H1 (cell line): ENCODE measurements around the gene HNF1B. TPM values are rescaled to one million over a fixed set of nuclear protein-coding genes. Genes with fewer than 3 reads are reported as not detected.

Experiments
- EGR1 ChIP-seq: IDR thresholded peaks from 2 replicates; pipeline ENCODE4 v1.6.1; 2011; ENCODE audit warnings: low read depth, low read length, borderline replicate concordance
- EZH2 ChIP-seq: fragments of 200-600 bp; sonication (generic); IDR thresholded peaks from 2 replicates; pipeline ENCODE4 v1.7.1; 2012; ENCODE audit warnings: low read depth, mild to moderate bottlenecking, moderate library complexity, low read length, inconsistent platforms; ENCODE audit not compliant: severe bottlenecking
- FOSL1 ChIP-seq: IDR thresholded peaks from 2 replicates; pipeline ENCODE4 v1.6.1; 2011; ENCODE audit warnings: mild to moderate bottlenecking, low read depth, low read length, moderate library complexity; ENCODE audit not compliant: insufficient read depth
- MAFK ChIP-seq: IDR thresholded peaks from 2 replicates; pipeline ENCODE4 v1.6.1; 2012; ENCODE audit warnings: low read depth, mild to moderate bottlenecking, improper control_type of control experiment, low read length
- RAD21 ChIP-seq, 2 experiments: IDR thresholded peaks in 1 of 2; conservative IDR thresholded peaks in 1 of 2; 2 replicates each; pipeline ENCODE4 v1.6.1; 2011; ENCODE audit warnings: low read depth in 2 of 2, low read length in 2 of 2, improper control_type of control experiment in 1 of 2, inconsistent platforms in 1 of 2, mild to moderate bottlenecking in 1 of 2, moderate library complexity in 1 of 2
- RBBP5 ChIP-seq: IDR thresholded peaks from 2 replicates; pipeline ENCODE4 v1.7.1; 2012; ENCODE audit warnings: low read depth, mild to moderate bottlenecking, inconsistent platforms, low read length, moderate library complexity, borderline replicate concordance
- RXRA ChIP-seq: IDR thresholded peaks from 2 replicates; pipeline ENCODE4 v1.6.1; 2011; ENCODE audit warnings: low read depth, mild to moderate bottlenecking, low read length, moderate library complexity; ENCODE audit not compliant: insufficient read depth
- TAF7 ChIP-seq: optimal IDR thresholded peaks from 2 replicates; pipeline ENCODE3; 2011; ENCODE audit warnings: low read depth, mild to moderate bottlenecking, inconsistent platforms, low read length, moderate library complexity, borderline replicate concordance
- polyA plus RNA-seq, 7 experiments: library from polyadenylated mRNA; depleted of rRNA in 3 of 7; stranded (reverse) in 5 of 7; unstranded in 2 of 7; fragments of >200 nt in 5 of 7; fragments of 200-250 nt in 2 of 7; gene quantifications; 1 replicate in 5 of 7; 2 replicates in 1 of 7; 4 replicates in 1 of 7; pipeline versions ENCODE4 v1.2.1 to v1.2.3, GENCODE V29; 2011 to 2013; ENCODE audit warnings: missing spikeins in 2 of 7, mixed read lengths in 2 of 7
- total RNA-seq: library from RNA; stranded (reverse); fragmentation: NEBNext Ultra II Directional; extraction: Animal tissue kit (Norgen Biotek cat#: 25700); gene quantifications from 2 replicates; pipeline ENCODE4 v1.2.1, GENCODE V29; 2021
- TF ChIP-seq, protein P1 (sequence below): fragments of 300-600 bp; sonication (generic); IDR thresholded peaks from 2 replicates; pipeline ENCODE4 v1.7.1; 2012; ENCODE audit warnings: low read length, moderate library complexity, mild to moderate bottlenecking, inconsistent platforms; ENCODE audit not compliant: insufficient replicate concordance

Gene HNF1B
- total and polyA plus RNA-seq, 2 of the 8 experiments (the other 6 are each of a cell fraction or from before 2014, with no cell fraction given): 0.13 to 0.30 TPM

- TF ChIP-seq, protein P1, sequence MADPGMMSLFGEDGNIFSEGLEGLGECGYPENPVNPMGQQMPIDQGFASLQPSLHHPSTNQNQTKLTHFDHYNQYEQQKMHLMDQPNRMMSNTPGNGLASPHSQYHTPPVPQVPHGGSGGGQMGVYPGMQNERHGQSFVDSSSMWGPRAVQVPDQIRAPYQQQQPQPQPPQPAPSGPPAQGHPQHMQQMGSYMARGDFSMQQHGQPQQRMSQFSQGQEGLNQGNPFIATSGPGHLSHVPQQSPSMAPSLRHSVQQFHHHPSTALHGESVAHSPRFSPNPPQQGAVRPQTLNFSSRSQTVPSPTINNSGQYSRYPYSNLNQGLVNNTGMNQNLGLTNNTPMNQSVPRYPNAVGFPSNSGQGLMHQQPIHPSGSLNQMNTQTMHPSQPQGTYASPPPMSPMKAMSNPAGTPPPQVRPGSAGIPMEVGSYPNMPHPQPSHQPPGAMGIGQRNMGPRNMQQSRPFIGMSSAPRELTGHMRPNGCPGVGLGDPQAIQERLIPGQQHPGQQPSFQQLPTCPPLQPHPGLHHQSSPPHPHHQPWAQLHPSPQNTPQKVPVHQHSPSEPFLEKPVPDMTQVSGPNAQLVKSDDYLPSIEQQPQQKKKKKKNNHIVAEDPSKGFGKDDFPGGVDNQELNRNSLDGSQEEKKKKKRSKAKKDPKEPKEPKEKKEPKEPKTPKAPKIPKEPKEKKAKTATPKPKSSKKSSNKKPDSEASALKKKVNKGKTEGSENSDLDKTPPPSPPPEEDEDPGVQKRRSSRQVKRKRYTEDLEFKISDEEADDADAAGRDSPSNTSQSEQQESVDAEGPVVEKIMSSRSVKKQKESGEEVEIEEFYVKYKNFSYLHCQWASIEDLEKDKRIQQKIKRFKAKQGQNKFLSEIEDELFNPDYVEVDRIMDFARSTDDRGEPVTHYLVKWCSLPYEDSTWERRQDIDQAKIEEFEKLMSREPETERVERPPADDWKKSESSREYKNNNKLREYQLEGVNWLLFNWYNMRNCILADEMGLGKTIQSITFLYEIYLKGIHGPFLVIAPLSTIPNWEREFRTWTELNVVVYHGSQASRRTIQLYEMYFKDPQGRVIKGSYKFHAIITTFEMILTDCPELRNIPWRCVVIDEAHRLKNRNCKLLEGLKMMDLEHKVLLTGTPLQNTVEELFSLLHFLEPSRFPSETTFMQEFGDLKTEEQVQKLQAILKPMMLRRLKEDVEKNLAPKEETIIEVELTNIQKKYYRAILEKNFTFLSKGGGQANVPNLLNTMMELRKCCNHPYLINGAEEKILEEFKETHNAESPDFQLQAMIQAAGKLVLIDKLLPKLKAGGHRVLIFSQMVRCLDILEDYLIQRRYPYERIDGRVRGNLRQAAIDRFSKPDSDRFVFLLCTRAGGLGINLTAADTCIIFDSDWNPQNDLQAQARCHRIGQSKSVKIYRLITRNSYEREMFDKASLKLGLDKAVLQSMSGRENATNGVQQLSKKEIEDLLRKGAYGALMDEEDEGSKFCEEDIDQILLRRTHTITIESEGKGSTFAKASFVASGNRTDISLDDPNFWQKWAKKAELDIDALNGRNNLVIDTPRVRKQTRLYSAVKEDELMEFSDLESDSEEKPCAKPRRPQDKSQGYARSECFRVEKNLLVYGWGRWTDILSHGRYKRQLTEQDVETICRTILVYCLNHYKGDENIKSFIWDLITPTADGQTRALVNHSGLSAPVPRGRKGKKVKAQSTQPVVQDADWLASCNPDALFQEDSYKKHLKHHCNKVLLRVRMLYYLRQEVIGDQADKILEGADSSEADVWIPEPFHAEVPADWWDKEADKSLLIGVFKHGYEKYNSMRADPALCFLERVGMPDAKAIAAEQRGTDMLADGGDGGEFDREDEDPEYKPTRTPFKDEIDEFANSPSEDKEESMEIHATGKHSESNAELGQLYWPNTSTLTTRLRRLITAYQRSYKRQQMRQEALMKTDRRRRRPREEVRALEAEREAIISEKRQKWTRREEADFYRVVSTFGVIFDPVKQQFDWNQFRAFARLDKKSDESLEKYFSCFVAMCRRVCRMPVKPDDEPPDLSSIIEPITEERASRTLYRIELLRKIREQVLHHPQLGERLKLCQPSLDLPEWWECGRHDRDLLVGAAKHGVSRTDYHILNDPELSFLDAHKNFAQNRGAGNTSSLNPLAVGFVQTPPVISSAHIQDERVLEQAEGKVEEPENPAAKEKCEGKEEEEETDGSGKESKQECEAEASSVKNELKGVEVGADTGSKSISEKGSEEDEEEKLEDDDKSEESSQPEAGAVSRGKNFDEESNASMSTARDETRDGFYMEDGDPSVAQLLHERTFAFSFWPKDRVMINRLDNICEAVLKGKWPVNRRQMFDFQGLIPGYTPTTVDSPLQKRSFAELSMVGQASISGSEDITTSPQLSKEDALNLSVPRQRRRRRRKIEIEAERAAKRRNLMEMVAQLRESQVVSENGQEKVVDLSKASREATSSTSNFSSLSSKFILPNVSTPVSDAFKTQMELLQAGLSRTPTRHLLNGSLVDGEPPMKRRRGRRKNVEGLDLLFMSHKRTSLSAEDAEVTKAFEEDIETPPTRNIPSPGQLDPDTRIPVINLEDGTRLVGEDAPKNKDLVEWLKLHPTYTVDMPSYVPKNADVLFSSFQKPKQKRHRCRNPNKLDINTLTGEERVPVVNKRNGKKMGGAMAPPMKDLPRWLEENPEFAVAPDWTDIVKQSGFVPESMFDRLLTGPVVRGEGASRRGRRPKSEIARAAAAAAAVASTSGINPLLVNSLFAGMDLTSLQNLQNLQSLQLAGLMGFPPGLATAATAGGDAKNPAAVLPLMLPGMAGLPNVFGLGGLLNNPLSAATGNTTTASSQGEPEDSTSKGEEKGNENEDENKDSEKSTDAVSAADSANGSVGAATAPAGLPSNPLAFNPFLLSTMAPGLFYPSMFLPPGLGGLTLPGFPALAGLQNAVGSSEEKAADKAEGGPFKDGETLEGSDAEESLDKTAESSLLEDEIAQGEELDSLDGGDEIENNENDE: no peak
- TF ChIP-seq RAD21 (IDR thresholded peaks at IDR 0.05 in 1 of 2, conservative IDR thresholded peaks at IDR 0.05 in 1 of 2; ENCODE audit: low read depth in 2 of 2, low read length in 2 of 2) (peak; percentile 87), EGR1 (no peak), RXRA (no peak), RBBP5 (no peak), EZH2 (no peak), FOSL1 (no peak), TAF7 (no peak), MAFK (no peak)
These were observed 26.0 kb upstream of the HNF1B start (continued) for GRCh38 chr17:37770631-37771518.
